Measurements from ENCODE around the gene IER3.
A peak's percentile ranks its signal among the peaks of the same experiment; 100 is the strongest.

- TF ChIP-seq FOXM1 (IDR thresholded peaks at IDR 0.05; ENCODE audit: borderline replicate concordance, low read depth), result no peak; the same call in 1 of the 2 replicates
- peak; percentile 87; the same call in 1 of the 2 replicates for TF ChIP-seq EP300 (IDR thresholded peaks at IDR 0.05; ENCODE audit: borderline replicate concordance)
- no peak for TF ChIP-seq RAD21 (IDR thresholded peaks at IDR 0.05; ENCODE audit: low read depth)
- no peak for TF ChIP-seq TAF1 (IDR thresholded peaks at IDR 0.05; ENCODE audit: low read depth)
- TF ChIP-seq NFIC (IDR thresholded peaks at IDR 0.05), result peak; percentile 55
- TF ChIP-seq CREB1 (IDR thresholded peaks at IDR 0.05; ENCODE audit: low read depth), result no peak
- no peak for TF ChIP-seq MAX (IDR thresholded peaks at IDR 0.05)
Measured at GRCh38 chr6:30759575-30760239, 15.4 kb upstream of the IER3 start.

All from Ishikawa (cell line).